Skin epidermis (tissue), 12 donors: Measurements from ENCODE around the gene TFEB.
A peak's percentile ranks its signal among the peaks of the same experiment; 100 is the strongest.

Experiments
- H3K27ac ChIP-seq, 21 experiments: fragments of 200-600 bp; sonication (generic) in 11 of 21; one replicate each; pipeline ENCODE4 v1.5.0; 2020; ENCODE audit warnings: mild to moderate bottlenecking in 3 of 21, inconsistent platforms in 2 of 21, moderate library complexity in 2 of 21
- H3K4me3 ChIP-seq, 7 experiments: fragments of 200-600 bp; sonication (generic) in 2 of 7; one replicate each; pipeline ENCODE4 v1.5.0; 2020; ENCODE audit warnings: inconsistent platforms in 2 of 7, mild to moderate bottlenecking in 2 of 7, moderate library complexity in 1 of 7

The TFEB gene

GRCh38 chr6:41648070-41648585 lies 87.3 kb downstream of the TFEB start:
- H3K4me3 ChIP-seq = no peak overlapping the region
- no peak overlapping the region for H3K27ac ChIP-seq

- Histone ChIP-seq H3K27ac (no peak overlapping the region), H3K4me3 (no peak overlapping the region)
These were observed 88.3 kb downstream of the TFEB start for GRCh38 chr6:41647061-41647511.

GRCh38 chr6:41646026-41646795 lies 89.2 kb downstream of the TFEB start:
- Histone ChIP-seq H3K27ac (no peak overlapping the region), H3K4me3 (no peak overlapping the region)

GRCh38 chr6:41645007-41645618 lies 90.3 kb downstream of the TFEB start:
- Histone ChIP-seq H3K4me3 (no peak overlapping the region), H3K27ac (no peak overlapping the region)

- no peak overlapping the region for H3K27ac ChIP-seq
- no peak overlapping the region for H3K4me3 ChIP-seq
These were observed 91.0 kb downstream of the TFEB start for GRCh38 chr6:41644297-41644879.

GRCh38 chr6:41643899-41644269 lies 91.5 kb downstream of the TFEB start:
- Histone ChIP-seq H3K27ac (no peak overlapping the region), H3K4me3 (no peak overlapping the region)

GRCh38 chr6:41642960-41643898 lies 92.2 kb downstream of the TFEB start:
- Histone ChIP-seq H3K4me3 (no peak overlapping the region), H3K27ac (no peak overlapping the region)

GRCh38 chr6:41642090-41642959 lies 93.1 kb downstream of the TFEB start:
- Histone ChIP-seq H3K27ac (no peak overlapping the region), H3K4me3 (no peak overlapping the region)

- Histone ChIP-seq H3K4me3 (no peak overlapping the region), H3K27ac (no peak overlapping the region)
These were observed 94.0 kb downstream of the TFEB start for GRCh38 chr6:41641352-41641925.

GRCh38 chr6:41640426-41640825 lies 95.0 kb downstream of the TFEB start:
- Histone ChIP-seq H3K4me3 (no peak overlapping the region), H3K27ac (peak overlapping the region in 1 of 21 experiments; percentile 35)

- no peak overlapping the region for H3K4me3 ChIP-seq
- H3K27ac ChIP-seq = peak overlapping the region in 1 of 21 experiments; percentile 79
These were observed 95.5 kb downstream of the TFEB start for GRCh38 chr6:41639809-41640371.

- Histone ChIP-seq H3K4me3 (peak overlapping the region; percentile 36 to 55 (median 39)), H3K27ac (peak overlapping the region in 17 of 21 experiments; percentile 12 to 94 (median 81))
These were observed 96.2 kb downstream of the TFEB start for GRCh38 chr6:41638935-41639808.

- Histone ChIP-seq H3K4me3 (peak within 1 kb of the TSS; percentile 36 to 55 (median 39)), H3K27ac (peak within 1 kb of the TSS in 20 of 21 experiments; percentile 50 to 94 (median 82))
These were observed 97.1 kb downstream of the TFEB start, which contains the start of gene MDFI for GRCh38 chr6:41638002-41638934. Gene MDFI, plus strand, starts transcription at chr6:41638468. Its CDS starts 282 bp downstream, at chr6:41638750.

GRCh38 chr6:41637194-41638001 lies 98.0 kb downstream of the TFEB start:
- Histone ChIP-seq H3K4me3 (peak overlapping the region; percentile 36 to 55 (median 39)), H3K27ac (peak overlapping the region; percentile 41 to 94 (median 81))

GRCh38 chr6:41636833-41637193 lies 98.6 kb downstream of the TFEB start:
- Histone ChIP-seq H3K4me3 (peak overlapping the region; percentile 36 to 55 (median 39)), H3K27ac (peak overlapping the region; percentile 41 to 94 (median 81))
